HT1080 (cell line): Measurements from ENCODE around the gene KCNK3. TPM values are rescaled to one million over a fixed set of nuclear protein-coding genes. Genes with fewer than 3 reads are reported as not detected.
A peak's percentile ranks its signal among the peaks of the same experiment; 100 is the strongest.

Source experiments
- DNase-seq: peaks from one replicate; pipeline ENCODE4 v3.0.0-alpha.2; 2015; ENCODE audit warnings: low read depth
- total RNA-seq: library from RNA; depleted of rRNA; stranded (reverse); fragments of >200 nt; shearing (Covaris generic); gene quantifications from 2 replicates; pipeline ENCODE4 v1.2.3, GENCODE V29; 2014

KCNK3 gene
- total RNA-seq, 1 experiment from 2014 or later, result not detected

- DNase-seq, result no peak
Measured at GRCh38 chr2:26687801-26688200, 4.7 kb upstream of the KCNK3 start.

GRCh38 chr2:26691161-26691560 lies 1.4 kb upstream of the KCNK3 start:
- DNase-seq, result no peak

- no peak for DNase-seq
Measured at GRCh38 chr2:26691881-26692278, 642 bp upstream of the KCNK3 start.

GRCh38 chr2:26692897-26693849 lies 651 bp downstream of the KCNK3 start:
- no peak for DNase-seq

GRCh38 chr2:26694001-26694400 lies 1.5 kb downstream of the KCNK3 start:
- DNase-seq, result no peak

- DNase-seq, result peak; percentile 98
Measured at GRCh38 chr2:26696351-26696816, 3.9 kb downstream of the KCNK3 start.

- DNase-seq, result no peak
Measured at GRCh38 chr2:26697425-26697824, 4.9 kb downstream of the KCNK3 start.

GRCh38 chr2:26699295-26699694 lies 6.8 kb downstream of the KCNK3 start:
- no peak for DNase-seq

GRCh38 chr2:26700078-26700477 lies 7.6 kb downstream of the KCNK3 start:
- DNase-seq, result no peak

- DNase-seq, result no peak
Measured at GRCh38 chr2:26701596-26701995, 9.1 kb downstream of the KCNK3 start.

GRCh38 chr2:26702025-26702424 lies 9.5 kb downstream of the KCNK3 start:
- DNase-seq, result no peak

GRCh38 chr2:26704441-26704977 lies 12.0 kb downstream of the KCNK3 start:
- peak; percentile 23 for DNase-seq

- DNase-seq, result no peak
Measured at GRCh38 chr2:26705126-26705525, 12.6 kb downstream of the KCNK3 start.

GRCh38 chr2:26706093-26706492 lies 13.6 kb downstream of the KCNK3 start:
- DNase-seq, result no peak

- no peak for DNase-seq
Measured at GRCh38 chr2:26706616-26707473, 14.3 kb downstream of the KCNK3 start.

- no peak for DNase-seq
Measured at GRCh38 chr2:26707747-26708146, 15.2 kb downstream of the KCNK3 start.

- DNase-seq, result no peak
Measured at GRCh38 chr2:26708457-26708856, 15.9 kb downstream of the KCNK3 start.

- no peak for DNase-seq
Measured at GRCh38 chr2:26709323-26710110, 17.0 kb downstream of the KCNK3 start.

- no peak for DNase-seq
Measured at GRCh38 chr2:26710145-26710544, 17.6 kb downstream of the KCNK3 start.

- DNase-seq, result no peak
Measured at GRCh38 chr2:26710743-26711456, 18.4 kb downstream of the KCNK3 start.
